ENCODE results near the gene SHLD1.
A peak's percentile ranks its signal among the peaks of the same experiment; 100 is the strongest.

The SHLD1 gene

DNA sequence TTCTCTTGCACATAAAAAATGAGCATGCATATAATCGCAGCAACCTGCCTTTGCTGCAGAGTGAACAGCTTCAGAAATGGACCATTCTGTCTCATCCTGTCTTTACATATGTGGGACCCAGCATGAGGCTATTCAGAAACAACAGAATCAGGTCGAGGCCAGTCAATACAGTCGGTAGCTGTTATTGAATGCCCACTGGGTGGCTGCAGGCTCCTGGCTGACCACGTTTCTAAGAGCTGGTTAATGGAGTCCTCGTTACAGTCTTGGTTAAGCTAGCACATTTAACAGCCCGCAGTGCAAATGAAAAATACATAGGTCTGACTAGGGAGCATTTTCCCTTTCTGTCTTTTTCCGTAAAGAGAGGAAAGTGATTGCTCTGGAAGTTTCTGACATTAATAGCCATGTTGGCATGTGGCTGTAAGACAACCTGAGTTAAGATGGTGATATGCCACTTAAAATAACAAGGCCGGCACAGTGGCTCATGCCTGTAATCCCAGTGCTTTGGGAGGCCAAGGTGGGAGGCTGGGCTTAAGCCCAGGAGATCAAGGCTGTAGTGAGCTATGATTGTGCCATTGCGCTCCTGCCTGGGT is 75.0 kb downstream of the SHLD1 start:
- DNase-seq, result no peak

DNA sequence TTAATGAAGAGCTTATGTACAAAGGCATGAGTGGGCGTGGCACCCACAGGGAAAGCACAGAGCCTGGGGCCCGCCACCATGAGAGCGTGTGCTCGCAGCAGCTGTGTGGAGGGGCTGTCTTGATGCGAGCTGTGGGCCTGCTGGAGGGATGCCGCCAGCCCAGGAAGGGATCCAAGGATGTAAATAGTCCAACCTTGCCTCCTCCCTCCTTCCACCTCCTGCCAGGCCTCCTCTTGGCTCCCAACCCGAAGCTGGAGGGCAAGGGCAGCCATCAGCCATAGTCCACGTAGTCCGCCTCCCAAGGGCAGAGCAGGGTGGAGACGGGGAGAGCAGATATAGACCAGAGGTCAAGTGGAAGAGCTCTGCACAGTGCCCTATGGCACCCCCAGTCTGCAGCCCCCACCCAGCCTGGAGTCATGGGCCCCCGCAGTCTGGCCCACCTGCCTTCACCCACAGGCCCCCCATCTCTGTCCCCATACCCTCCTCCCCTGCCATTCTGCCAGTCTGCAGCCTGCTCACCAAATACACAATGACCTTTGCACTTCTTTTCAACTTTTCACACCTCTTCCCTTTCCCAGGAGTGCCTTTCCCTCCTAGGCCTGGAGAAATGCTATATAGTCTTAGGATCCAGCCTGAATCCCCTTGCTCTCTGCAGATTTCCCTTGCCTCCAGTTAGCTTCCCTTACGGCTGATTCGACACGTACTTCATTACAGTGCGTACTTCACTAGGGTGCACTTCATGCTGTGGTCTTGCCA is 77.1 kb downstream of the SHLD1 start:
- no peak for DNase-seq

DNA sequence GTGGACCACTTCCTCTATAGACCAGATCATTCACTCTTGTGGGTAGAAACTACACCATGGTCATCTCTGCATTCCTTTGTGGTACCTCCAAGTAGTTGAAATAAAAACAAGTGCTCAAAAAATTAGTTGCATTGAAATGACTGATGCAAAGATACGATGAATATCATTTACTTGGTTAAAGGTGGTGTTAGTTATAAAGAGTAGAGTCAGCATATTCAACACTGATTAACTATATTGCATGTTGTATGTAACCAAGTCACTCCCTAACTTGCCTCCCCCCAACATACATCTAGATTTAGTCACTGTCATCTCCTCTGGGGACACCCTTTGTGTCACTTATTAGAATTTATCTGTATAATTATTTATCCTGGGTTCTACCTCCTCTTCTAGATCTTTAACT is 77.7 kb downstream of the SHLD1 start:
- DNase-seq, result no peak

DNA sequence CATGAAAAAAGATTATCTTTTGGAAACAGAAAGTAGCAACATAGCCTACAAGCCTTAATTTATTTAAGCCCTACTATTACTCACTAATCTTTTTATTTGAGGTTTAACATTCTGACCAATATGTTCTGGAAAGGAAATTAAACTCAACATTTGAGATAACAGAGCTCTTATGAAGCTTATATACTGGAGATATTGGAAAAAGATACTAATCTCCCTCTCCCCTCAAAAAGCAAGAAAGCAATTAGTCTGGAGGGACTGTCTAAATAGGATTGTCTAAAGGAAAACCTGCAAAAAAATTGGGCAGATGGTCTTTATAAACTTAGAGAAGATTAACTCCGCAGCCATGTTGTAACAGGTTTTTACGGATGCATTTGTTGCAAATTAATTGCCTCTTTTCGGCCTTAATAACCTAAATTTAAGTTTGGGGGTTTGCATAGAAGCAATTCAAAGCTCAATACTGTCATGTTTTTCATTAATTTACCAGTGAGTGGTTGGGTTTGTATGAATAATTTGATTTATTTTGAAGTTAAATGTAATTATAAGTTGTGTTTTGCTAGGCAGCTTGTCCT is 79.1 kb downstream of the SHLD1 start:
- DNase-seq, result no peak

DNA sequence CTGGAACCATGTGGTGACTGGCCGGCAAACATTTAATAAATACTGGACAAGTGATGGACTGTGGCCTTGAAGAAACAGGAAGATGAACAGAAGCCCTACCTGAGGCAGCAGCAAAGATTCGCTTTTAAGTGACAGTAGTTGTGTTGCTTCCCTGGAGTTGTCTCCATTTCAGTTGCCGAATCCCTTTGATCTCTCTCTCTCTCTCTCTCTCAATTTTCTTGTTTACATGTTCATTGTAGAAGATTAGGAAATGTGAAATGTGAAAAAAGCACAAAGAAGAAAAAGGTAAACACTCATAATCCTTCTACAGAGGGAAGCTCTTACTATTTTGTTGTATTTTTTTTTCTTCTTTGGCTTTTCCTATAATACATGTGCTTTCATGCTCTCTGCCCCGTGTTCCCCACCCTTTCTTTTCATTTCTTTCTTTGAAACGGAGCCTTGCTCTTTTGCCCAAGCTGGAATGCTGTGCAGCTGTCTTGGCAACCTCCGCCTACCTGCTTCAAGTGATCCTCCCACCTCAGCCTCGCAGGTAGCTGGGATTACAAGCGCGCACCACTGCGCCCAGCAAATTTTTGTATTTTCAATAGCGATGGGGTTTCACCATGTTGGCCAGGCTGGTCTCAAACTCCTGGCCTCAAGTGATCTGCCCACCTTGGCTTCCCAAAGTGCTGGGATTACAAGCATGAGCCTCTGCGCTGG is 81.5 kb downstream of the SHLD1 start:
- no peak for DNase-seq

DNA sequence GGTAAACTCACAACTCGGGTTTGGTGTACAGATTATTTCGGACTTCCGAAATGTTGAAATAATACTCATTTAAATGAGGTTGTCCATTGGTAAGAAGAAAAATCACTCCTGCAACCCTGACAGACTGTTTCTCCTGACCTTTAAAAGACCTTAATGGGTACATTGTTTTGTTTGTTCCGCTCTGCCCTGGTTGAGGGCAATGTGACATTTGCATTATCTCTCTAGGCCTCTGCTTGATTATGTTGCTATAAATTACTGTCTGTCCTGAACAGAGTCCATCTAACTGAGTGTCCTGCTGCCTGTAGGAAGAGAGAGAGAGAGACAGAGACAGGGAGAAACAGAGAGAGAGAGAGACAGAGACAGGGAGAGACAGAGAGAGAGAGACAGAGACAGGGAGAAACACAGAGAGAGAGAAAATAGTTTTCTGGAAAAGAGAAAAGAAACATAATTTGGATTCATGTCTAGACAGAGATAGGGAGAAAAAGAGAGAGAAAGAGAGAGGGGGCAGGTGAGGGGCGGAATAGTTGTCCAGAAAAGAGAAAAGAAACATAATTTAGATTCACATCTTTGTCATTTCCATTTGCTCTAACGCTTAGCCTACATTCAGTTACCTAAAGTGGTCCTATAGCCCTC is 83.2 kb downstream of the SHLD1 start:
- peak; percentile 26 for DNase-seq

DNA sequence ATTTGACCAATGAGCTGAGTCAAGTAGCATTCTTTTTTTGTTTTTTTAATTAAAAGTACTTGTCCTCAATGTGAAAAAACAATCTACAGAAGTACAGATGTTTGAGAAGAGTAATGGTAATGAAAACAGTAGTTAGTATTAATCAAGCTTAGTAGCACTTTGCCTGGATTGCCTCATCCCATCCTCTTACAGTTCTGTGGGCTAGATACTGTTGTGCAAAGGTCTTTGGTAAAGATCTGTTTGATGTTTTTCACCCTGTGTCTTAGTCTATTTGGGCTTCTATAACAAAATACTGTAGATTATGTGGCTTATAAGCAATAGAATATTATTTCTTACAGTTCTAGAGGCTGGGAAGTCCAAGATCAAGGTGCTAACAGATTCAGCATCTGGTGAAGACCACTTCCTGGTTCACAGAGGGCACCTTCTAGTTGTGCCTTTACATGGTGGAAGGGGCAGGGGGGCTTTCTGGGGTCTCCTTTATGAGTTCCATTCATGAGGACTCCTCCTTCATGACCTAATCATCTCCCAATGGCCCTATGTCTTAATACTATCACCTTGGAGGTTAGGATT is 84.3 kb downstream of the SHLD1 start:
- DNase-seq, result no peak

DNA sequence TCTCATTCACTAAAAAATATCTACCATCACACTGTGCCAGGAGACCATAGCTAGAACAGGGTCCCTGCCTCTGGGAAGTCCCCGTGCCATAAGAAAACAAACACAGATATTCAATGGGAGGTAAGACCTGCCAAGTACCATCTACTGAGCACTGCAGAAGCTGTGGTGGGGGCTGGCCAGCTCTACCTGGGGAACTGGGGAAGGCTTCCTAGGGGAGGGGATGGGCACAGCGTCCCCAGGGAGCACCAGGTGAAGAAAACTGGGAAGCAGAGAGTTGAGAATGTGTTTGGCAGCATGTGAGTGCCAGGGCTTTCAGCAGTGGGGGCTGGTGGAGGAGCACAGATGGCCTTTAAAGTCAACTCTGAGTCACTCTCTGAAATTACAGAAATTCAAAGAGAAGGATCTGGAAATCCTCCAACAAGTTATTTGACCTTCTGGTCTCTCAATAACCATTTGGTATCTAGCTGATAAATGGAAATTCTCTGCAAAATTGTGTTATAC is 85.2 kb downstream of the SHLD1 start:
- DNase-seq, result no peak

DNA sequence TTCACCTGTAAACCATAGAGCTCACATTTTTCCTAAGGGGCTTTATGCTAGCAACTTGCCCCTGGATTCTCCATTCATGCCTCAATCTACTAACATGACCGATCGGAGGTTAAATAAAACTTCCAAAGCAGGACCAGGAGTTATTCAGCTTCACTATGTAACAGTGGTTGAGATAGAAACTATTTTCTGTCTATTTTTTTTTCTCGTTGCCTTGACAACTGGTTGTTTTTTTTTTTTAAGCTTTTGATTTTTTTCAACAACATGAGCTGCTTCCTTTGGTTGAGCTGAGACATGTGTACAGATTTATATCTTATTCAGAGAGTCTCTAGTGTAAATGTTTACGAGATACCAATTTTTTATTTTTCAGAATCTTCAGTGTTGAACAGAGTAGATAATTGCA is 85.7 kb downstream of the SHLD1 start:
- no peak for DNase-seq

DNA sequence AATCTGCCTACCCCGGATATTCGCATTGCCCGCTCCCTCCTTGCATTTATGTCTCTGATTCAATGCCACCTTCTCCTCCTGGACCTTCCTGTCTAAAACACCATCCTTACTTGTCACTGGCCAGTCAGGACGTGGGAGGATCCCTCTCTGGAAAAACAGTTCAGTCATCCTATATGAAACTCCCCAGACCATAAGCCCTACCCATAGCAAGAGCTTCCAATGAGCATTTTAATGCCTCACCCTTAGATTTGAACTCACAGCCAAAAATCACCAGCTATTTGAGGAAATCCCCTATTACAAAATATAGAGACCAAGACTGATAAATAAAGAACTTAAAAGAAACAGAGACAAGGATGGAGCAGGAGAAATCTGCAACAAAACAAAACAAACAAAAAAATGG is 86.4 kb downstream of the SHLD1 start:
- DNase-seq, result no peak

DNA sequence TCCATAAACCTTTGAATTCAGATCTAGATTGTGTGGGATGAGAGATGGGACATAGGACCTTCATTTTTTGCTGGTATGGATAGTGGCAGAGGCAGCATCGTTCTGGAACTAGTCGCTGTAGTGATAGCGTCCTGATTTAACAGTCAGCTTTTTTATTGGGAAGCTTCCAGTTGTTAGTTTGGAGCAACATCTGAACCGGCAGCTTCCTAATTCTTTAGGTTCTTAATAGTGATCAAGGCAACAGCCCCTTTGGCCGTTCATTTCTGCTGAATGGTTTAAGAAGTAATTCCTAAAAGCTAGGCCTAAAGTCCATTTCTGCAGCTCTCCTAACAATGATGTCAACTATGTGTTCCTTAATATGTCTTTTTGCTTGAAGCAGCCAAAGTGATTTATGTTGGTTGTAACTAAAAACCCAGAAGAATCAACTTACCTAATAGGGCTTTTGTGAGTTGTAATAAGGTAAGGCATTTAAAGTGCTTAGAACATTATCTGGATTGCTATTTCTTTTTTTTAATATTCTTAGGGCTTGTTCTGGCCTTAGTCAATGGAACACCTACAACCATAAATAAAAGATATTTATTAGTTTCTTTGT is 90.3 kb downstream of the SHLD1 start:
- no peak for DNase-seq

DNA sequence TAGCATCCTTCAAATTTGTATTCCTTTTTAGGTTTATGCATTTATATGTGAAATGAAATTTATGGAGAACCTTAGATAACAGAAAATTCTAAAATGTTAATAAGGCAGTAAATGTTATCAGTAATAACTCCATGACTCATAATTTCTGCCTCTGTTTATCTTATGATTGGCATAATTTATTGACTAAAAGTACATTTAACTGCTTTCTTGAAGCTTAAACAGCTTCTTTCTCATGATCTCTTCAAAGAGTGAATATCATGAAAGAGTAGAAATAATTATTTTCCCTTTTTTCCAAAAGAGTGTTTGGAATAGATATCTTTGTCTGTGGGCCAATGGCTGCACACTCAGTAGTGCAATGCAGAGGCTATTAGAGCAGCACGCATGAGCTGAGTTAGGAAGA is 91.3 kb downstream of the SHLD1 start:
- no peak for DNase-seq

DNA sequence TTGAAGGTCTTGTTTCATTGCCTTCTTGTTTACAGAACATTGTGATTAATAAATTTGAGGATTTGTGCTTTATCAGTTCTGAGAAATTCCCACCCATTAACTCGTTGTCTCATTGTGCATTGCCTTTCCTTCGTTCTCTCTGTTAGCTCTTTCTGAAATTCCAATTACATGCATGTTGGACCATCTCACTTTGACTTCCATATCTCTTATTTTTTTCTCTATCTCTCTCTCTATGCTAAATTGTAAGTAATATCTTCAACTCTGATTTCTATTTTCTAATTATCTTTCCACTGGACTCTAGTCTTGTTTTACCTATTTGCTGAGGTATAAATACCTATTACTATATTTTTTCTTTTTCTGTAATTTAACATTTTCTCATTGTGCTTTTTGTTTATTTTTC is 92.3 kb downstream of the SHLD1 start:
- DNase-seq, result no peak

DNA sequence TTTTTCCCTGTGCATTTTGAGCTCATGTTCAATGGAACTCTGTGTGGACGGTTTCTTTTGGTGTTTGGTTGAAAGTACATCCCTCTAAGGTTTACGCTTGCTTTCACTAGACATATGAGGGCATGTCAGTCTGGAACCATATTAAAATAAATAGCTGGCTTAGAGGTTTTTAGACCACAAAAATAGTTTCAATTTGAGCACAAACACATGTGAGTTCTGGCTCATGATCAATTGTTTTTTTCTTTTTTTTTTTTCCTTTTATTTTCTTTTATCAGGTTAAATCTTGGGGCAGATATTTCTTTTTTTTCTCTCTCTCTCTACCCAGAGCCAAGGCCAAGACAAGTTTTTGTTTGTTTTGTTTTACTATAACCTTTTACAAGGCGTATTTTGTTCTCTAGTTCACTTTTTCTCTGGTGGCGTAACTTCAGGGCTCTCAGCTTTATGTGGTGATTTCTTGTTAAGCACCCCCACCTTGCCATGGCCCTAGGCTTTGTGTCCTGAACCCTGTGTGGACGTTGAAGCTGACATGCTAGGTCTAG is 92.9 kb downstream of the SHLD1 start:
- DNase-seq, result no peak

DNA sequence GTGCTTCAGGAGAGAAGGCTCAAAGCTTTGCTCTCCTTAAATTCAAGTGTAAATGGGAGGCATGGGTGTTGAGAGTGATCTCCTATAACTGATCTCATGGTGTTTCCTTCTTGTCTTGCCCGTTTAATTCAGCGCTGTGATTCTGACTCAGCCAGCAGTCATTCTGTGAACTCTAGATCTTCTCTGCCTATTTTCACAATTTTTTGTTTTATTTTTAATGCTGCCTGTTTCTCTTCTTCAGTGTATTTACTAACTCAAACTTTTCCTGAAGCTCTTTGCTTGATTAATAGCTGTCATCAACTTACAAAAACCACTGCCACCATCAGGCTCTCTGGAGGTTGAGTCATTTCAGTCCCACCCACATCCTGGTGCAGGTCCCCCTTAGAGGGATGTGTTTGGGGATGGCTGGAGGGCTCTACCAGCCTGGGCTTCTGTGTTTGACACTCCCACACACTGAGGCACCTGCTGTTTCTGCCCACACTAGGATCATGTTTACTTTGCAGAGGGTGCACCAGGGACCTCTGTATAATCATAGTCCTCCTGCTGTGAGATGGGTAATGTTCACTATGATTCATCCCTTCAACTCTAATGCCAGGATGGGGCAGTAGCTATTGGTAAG is 94.0 kb downstream of the SHLD1 start:
- no peak for DNase-seq

DNA sequence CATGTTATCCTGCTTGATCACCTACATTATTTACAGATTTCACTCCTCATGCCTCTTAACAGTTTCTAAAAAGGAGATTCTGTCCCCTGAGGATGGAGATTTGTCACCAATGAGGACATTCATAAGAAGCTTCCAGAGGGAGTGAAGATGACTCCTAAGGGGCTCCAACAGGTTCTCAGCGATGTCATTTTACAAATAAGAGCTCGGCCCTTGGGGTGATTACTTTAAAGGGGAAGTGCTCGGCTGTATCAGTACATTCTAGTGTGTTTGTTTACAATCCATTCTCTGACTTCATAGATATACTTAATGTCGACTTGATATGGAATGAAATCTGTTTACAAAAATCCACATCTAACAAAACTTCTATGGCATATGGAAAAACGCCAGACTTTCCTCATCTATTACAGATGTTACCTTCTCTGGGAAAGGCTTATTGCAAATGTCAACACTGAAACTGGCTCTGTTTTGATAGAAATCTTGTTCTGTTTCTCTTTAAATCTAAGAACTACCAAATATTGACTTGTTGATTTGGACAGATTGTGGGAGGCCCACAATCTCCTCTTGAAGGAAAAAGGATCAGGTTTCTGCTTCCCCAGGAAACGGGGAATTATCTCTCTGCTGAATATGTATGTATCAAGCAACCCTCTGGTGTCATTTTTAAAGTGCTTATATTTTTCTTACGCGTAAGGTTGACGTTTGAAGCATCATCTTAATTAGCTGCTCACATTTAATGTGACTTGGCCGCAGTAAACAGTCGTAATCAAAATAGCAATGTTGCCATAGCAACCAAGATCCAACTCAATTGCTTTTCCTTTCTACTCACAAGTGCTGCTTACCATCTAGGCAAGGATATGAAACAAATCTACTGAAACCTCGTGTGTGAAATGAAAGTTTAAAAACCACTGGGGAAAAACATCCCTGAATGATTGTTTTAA is 95.7 kb downstream of the SHLD1 start:
- no peak for DNase-seq

DNA sequence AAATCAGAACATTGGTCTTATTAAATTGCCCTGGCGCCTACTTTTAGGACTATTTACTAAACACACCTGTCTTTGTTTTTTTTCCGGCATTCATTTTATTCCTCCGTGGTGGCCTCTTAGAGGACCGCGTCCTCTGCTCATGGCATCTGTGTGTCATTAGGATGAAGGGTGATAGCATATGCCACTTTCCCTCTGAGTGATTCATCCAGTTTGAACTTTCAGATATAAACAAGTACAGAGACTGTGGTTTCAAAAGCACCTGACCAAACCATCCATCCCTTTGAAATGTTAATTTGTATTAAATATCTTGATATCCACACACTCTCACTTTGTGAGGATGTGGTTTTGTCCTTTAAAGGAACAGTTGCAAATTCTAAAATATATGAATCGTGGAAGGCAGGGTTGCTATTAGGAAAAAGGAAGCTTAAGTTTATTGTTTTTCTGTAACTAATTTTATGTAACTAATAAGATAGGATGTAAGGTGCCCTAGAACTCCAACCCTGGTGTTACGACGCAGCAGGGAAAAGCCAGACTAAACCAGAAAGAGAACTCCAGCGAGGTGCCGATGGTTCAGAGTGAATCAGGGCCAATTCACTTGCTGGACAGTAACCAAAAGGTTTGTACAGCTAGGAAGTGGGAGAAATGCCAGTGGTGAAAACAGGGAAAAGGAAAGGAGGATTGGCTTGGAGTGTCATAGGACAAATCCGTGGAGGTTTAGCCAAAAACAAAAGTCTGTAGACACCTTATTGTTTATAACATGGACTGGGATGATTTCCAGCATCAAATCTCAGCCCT is 98.7 kb downstream of the SHLD1 start:
- DNase-seq, result no peak

DNA sequence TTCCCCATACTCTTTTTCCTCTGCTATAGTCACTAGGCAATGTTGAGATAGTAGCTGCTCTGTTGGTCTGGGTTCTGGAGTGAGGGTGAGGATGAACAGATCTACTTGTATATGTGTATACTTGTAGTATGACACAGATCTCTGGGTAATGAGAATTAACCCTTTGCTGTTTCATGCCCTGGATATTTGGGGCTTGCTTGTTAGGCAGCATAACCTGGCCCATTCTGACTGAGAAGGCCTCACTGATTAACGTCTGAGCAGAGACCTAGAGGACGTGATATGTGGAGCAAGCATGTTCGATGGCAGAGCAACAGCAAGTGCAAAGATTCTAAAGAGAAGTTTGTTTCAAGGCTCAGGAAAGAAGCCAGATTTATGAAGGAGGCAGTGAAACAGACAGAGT is 105.7 kb downstream of the SHLD1 start:
- DNase-seq, result no peak

DNA sequence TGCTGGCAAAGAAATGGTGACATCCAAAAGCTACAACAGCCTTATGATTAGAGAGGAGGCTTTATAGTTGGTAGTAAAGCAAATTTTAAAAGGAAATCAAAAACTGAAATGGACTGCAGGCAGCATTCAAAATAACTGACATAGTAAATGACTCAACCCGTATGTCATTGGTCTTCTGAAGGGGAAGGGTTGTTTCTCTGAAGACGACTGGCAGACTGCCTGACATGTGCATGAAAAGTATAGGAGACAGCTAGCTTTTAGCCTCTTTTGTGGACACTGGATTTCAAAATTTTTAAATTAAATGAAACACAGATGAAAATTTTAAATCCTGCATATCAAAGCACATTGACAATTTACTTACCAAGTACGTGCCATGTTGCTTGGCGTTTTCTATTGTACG is 109.4 kb downstream of the SHLD1 start:
- no peak for DNase-seq

DNA sequence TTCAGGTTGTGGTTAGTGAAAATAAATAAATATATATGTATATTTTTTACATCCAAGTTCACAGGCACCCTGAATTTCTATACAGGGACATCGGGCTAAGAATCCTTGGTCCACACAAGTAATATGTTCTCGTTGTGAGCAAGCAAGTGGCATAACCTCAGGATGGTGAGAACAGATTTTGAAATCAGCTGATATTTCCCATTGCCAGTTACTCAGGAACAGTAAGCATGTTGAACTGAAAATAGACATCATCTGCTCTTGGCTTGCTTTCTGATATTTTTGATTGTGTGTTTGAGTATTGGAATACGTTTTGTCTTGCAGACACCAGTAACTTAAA is 112.5 kb downstream of the SHLD1 start:
- DNase-seq, result no peak

All from NCI-H526 treated with DMSO at 0.1 percent for 48 hours (cell line).